Measurements from ENCODE around the gene THADA.

DNA sequence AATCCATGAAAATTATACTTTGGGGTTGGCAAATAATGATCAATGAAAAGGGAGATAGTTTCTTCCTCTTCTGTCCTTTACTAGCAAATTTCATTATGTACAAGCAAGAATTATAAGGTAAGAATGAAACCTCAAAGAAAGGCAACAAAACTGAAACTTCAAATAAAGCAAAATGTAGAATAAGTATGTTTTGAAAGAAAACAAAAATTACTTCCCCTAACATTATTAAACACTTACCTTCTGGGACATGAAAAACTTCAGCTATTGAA, 29.4 kb downstream of the THADA start:
- TF ChIP-seq, protein P1, sequence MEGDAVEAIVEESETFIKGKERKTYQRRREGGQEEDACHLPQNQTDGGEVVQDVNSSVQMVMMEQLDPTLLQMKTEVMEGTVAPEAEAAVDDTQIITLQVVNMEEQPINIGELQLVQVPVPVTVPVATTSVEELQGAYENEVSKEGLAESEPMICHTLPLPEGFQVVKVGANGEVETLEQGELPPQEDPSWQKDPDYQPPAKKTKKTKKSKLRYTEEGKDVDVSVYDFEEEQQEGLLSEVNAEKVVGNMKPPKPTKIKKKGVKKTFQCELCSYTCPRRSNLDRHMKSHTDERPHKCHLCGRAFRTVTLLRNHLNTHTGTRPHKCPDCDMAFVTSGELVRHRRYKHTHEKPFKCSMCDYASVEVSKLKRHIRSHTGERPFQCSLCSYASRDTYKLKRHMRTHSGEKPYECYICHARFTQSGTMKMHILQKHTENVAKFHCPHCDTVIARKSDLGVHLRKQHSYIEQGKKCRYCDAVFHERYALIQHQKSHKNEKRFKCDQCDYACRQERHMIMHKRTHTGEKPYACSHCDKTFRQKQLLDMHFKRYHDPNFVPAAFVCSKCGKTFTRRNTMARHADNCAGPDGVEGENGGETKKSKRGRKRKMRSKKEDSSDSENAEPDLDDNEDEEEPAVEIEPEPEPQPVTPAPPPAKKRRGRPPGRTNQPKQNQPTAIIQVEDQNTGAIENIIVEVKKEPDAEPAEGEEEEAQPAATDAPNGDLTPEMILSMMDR (IDR thresholded peaks at IDR 0.05), result no peak
- no peak for TF ChIP-seq POLR2A (IDR thresholded peaks at IDR 0.05)
